Mesothelial cell of epicardium (in vitro differentiated cells): ENCODE measurements around the gene SUN1. TPM values are rescaled to one million over a fixed set of nuclear protein-coding genes. Genes with fewer than 3 reads are reported as not detected.
"Not testable (repeated sequence)": the region's sequence is repeated elsewhere in the genome, so short reads cannot be mapped to it uniquely, and the experiment has no call there.

Experiments
- DNase-seq, 2 experiments: peaks; one replicate each; pipeline ENCODE4 v3.0.0; 2021; ENCODE audit warnings: low spot score in 2 of 2; ENCODE audit not compliant: unreplicated experiment in 2 of 2
- H3K27ac Mint-ChIP-seq: 2 replicates; pipeline ENCODE4 v1.8.0; 2021; ENCODE audit warnings: mixed read lengths
- H3K27me3 Mint-ChIP-seq: 2 replicates; pipeline ENCODE4 v1.8.0; 2021; ENCODE audit warnings: low read depth, mixed read lengths
- H3K36me3 Mint-ChIP-seq: 2 replicates; pipeline ENCODE4 v1.8.0; 2021; ENCODE audit warnings: mixed read lengths
- H3K4me1 Mint-ChIP-seq: 2 replicates; pipeline ENCODE4 v1.8.0; 2021; ENCODE audit warnings: mixed read lengths
- H3K4me3 Mint-ChIP-seq: 2 replicates; pipeline ENCODE4 v1.8.0; 2021; ENCODE audit warnings: mild to moderate bottlenecking, moderate library complexity, mixed read lengths
- H3K9me3 Mint-ChIP-seq: 2 replicates; pipeline ENCODE4 v1.8.0; 2021; ENCODE audit warnings: mixed read lengths
- CTCF ChIP-seq: fragments of 200-600 bp; sonication (generic); IDR thresholded peaks from one replicate; pipeline ENCODE4 v1.5.0; 2021; ENCODE audit warnings: antibody characterized with exemption; ENCODE audit not compliant: unreplicated experiment
- total RNA-seq: library from RNA; stranded (reverse); gene quantifications from 3 replicates; pipeline ENCODE4 v1.2.1, GENCODE V29; 2021

The SUN1 gene
- total RNA-seq, 1 donor from 2014 or later: 201 TPM

- peaks cover 46% of the 10 kb centered on the region for H3K36me3 Mint-ChIP-seq
- no peaks in the 10 kb centered on the region for H3K9me3 Mint-ChIP-seq
- no peak for TF ChIP-seq CTCF
- H3K27me3 Mint-ChIP-seq: no peaks in the 10 kb centered on the region
- no peak overlapping the region for H3K27ac Mint-ChIP-seq
- H3K4me3 Mint-ChIP-seq: no peak overlapping the region
- H3K4me1 Mint-ChIP-seq: no peaks in the 10 kb centered on the region
- DNase-seq: no peak
These were observed 34.7 kb downstream of the SUN1 start for GRCh38 chr7:867001-867405.

GRCh38 chr7:867406-868188 lies 35.3 kb downstream of the SUN1 start:
- Mint-ChIP-seq H3K27ac (peak overlapping the region; percentile 6), H3K36me3 (peaks cover 46% of the 10 kb centered on the region), H3K27me3 (no peaks in the 10 kb centered on the region), H3K9me3 (no peaks in the 10 kb centered on the region), H3K4me1 (no peaks in the 10 kb centered on the region), H3K4me3 (no peak overlapping the region)
- no peak for DNase-seq
- no peak for TF ChIP-seq CTCF

GRCh38 chr7:868189-868486 lies 35.9 kb downstream of the SUN1 start:
- peaks cover 2% of the 10 kb centered on the region for H3K4me1 Mint-ChIP-seq
- no peaks in the 10 kb centered on the region for H3K9me3 Mint-ChIP-seq
- peaks cover 47% of the 10 kb centered on the region for H3K36me3 Mint-ChIP-seq
- no peaks in the 10 kb centered on the region for H3K27me3 Mint-ChIP-seq
- no peak overlapping the region for H3K4me3 Mint-ChIP-seq
- no peak for DNase-seq
- no peak for TF ChIP-seq CTCF
- no peak overlapping the region for H3K27ac Mint-ChIP-seq

GRCh38 chr7:869348-869747 lies 37.1 kb downstream of the SUN1 start:
- TF ChIP-seq CTCF: no peak
- H3K4me1 Mint-ChIP-seq: peaks cover 14% of the 10 kb centered on the region
- H3K27ac Mint-ChIP-seq: peak overlapping the region; percentile 16
- H3K9me3 Mint-ChIP-seq: no peaks in the 10 kb centered on the region
- no peak overlapping the region for H3K4me3 Mint-ChIP-seq
- DNase-seq: no peak
- H3K27me3 Mint-ChIP-seq: no peaks in the 10 kb centered on the region
- peaks cover 43% of the 10 kb centered on the region for H3K36me3 Mint-ChIP-seq

- Mint-ChIP-seq H3K27ac (peak overlapping the region; percentile 54), H3K27me3 (no peaks in the 10 kb centered on the region), H3K36me3 (peaks cover 31% of the 10 kb centered on the region), H3K4me3 (no peak overlapping the region), H3K9me3 (no peaks in the 10 kb centered on the region), H3K4me1 (peaks cover 16% of the 10 kb centered on the region)
- no peak for TF ChIP-seq CTCF
- no peak for DNase-seq
These were observed 39.7 kb downstream of the SUN1 start for GRCh38 chr7:871900-872537.

- peaks cover 27% of the 10 kb centered on the region for H3K36me3 Mint-ChIP-seq
- not testable (repeated sequence) for H3K27ac Mint-ChIP-seq, H3K27me3 Mint-ChIP-seq, H3K4me3 Mint-ChIP-seq, DNase-seq, H3K9me3 Mint-ChIP-seq
- H3K4me1 Mint-ChIP-seq: peaks cover 16% of the 10 kb centered on the region
These were observed 40.4 kb downstream of the SUN1 start for GRCh38 chr7:872685-873084.
